ENCODE measurements around the gene SNAPC3.
"Not testable (repeated sequence)": the region's sequence is repeated elsewhere in the genome, so short reads cannot be mapped to it uniquely, and the experiment has no call there.

Gene SNAPC3

DNA sequence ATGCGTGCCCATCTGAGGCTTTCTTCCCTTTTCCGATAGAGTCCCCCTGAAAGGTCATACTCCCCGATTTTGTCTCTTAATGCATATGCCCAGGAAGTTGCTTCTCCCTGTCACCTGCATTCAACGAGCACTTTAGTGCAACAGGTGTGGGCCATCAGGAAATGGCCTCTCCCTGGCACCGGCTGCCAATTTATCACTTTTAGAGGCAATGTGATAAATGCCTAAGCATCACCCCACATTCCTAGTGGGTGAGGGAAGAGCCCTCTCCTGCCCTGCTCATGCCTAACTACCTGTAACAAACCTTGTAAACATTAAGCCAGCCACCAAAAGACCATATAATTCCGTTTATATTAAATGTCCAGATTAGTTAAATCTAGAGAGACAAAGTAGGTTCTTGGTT is 1.1 kb upstream of the SNAPC3 start:
- peaks cover 6 to 20% (median 14%) of the 10 kb centered on the region in 4 experiments for H3K4me1 ChIP-seq (ENCODE audit: control extremely low read depth in 1 of 4, control insufficient read depth in 4 of 4, insufficient read depth in 4 of 4, low read length in 3 of 4)
- peaks cover 3 to 17% (median 16%) of the 10 kb centered on the region in 4 experiments for H3K36me3 ChIP-seq (ENCODE audit: control insufficient read depth in 4 of 4, insufficient read depth in 4 of 4, low read length in 3 of 4)
- H3K4me3 ChIP-seq (ENCODE audit: control insufficient read depth in 1 of 7, extremely low read depth in 1 of 7, insufficient read depth in 4 of 7, low read depth in 2 of 7, low read length in 6 of 7), result no peak overlapping the region
- H3K9me3 ChIP-seq (ENCODE audit: control extremely low read depth in 1 of 5, control insufficient read depth in 4 of 5, insufficient read depth in 2 of 5, low read depth in 1 of 5, low read length in 4 of 5), result no peaks in the 10 kb centered on the region
- no peaks in the 10 kb centered on the region for H3K27me3 ChIP-seq (replicated peaks in 2 of 5; ENCODE audit: control insufficient read depth in 4 of 5, insufficient read depth in 5 of 5, low read length in 4 of 5)
- DNase-seq, result no peak
- 92% methylated on average over 4 of the region's 6 CpGs for WGBS (ENCODE audit: insufficient coverage)
- no peak overlapping the region for H3K27ac ChIP-seq (ENCODE audit: insufficient read depth in 1 of 2, low read depth in 1 of 2, low read length in 2 of 2, poor library complexity in 1 of 2, severe bottlenecking in 2 of 2)
- CTCF ChIA-PET, result interaction anchor here (2.0 kb wide), 1 partner anchor 209 kb away, joined by 10 read pairs; no protein-coding TSS in a partner anchor
- POLR2A ChIA-PET, result no interaction called here

DNA sequence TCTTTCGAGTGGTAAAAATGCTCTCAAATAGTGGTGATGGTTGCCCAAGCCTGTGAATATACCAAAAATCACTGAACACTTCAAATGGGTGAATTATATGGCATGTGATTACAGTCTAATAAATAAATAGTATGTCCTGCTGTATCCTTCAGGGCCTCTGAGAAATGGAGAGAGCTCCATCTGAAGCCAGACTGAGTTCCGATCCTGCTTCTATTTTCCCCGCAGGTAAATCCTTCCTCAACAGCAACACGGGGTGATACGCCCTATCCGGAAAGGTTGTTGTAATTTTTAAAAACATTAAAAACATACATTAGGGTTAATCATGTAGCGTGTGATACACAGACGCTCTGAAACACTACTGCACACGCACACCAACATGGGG is 695 bp upstream of the SNAPC3 start:
- ChIA-PET CTCF (interaction anchor here (0.8 to 2.0 kb wide), 2 partner anchors 144 to 209 kb away, joined by 4 to 10 read pairs; no protein-coding TSS in a partner anchor), POLR2A (no interaction called here)
- Histone ChIP-seq H3K9me3 (ENCODE audit: control extremely low read depth in 1 of 5, control insufficient read depth in 4 of 5, insufficient read depth in 2 of 5, low read depth in 1 of 5, low read length in 4 of 5) (no peaks in the 10 kb centered on the region), H3K27ac (ENCODE audit: insufficient read depth in 1 of 2, low read depth in 1 of 2, low read length in 2 of 2, poor library complexity in 1 of 2, severe bottlenecking in 2 of 2) (peak overlapping the region; percentile 61 to 78), H3K36me3 (ENCODE audit: control insufficient read depth in 4 of 4, insufficient read depth in 4 of 4, low read length in 3 of 4) (peaks cover 3 to 17% (median 16%) of the 10 kb centered on the region in 4 experiments), H3K4me3 (ENCODE audit: control insufficient read depth in 1 of 7, extremely low read depth in 1 of 7, insufficient read depth in 4 of 7, low read depth in 2 of 7, low read length in 6 of 7) (peak overlapping the region; percentile 94 to 99 (median 98)), H3K4me1 (ENCODE audit: control extremely low read depth in 1 of 4, control insufficient read depth in 4 of 4, insufficient read depth in 4 of 4, low read length in 3 of 4) (peaks cover 6 to 20% (median 14%) of the 10 kb centered on the region in 4 experiments), H3K27me3 (replicated peaks in 2 of 5; ENCODE audit: control insufficient read depth in 4 of 5, insufficient read depth in 5 of 5, low read length in 4 of 5) (no peaks in the 10 kb centered on the region)
- WGBS (ENCODE audit: insufficient coverage), result 60% methylated on average over 4 of the region's 9 CpGs
- no peak for DNase-seq

DNA sequence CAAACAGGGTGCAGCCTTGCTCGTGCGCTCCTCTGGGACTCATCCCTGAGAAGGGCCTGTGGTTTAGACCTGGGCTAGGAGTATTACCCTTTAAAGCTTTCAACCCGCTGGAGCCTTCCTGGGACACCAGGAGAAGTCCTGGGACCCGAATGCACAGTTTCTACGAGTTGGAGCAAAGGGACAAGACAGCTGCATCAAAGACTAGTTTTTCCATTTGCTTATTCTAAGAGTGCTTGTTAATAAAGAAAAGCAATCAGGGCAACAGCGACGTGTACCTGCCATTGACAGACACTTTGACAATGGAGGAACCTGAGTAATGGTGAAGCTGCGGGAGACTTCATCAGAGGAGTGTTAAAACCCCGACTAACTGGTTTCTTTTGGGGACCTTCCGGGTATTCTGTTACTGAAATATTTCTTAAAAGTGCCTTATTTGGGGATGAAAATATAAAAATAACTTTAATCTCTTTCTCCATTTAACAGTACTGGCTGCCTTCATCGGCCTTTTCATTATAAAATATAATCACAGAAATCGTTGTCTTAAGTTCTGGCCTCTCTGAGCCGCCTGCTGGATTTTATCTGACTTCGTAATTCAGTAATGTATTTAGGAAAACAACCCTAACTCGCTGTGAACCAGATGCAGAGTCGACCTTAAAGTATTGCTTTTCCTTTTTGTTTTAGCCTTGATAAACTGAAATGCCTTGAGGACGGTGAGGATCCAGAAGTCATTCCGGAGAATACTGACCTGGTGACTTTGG is 732 bp downstream of the SNAPC3 start:
- Histone ChIP-seq H3K27ac (ENCODE audit: insufficient read depth in 1 of 2, low read depth in 1 of 2, low read length in 2 of 2, poor library complexity in 1 of 2, severe bottlenecking in 2 of 2) (peak overlapping the region; percentile 1 to 78), H3K4me1 (ENCODE audit: control extremely low read depth in 1 of 4, control insufficient read depth in 4 of 4, insufficient read depth in 4 of 4, low read length in 3 of 4) (peaks cover 6 to 20% (median 14%) of the 10 kb centered on the region in 4 experiments), H3K9me3 (ENCODE audit: control extremely low read depth in 1 of 5, control insufficient read depth in 4 of 5, insufficient read depth in 2 of 5, low read depth in 1 of 5, low read length in 4 of 5) (no peaks in the 10 kb centered on the region), H3K4me3 (ENCODE audit: control insufficient read depth in 1 of 7, extremely low read depth in 1 of 7, insufficient read depth in 4 of 7, low read depth in 2 of 7, low read length in 6 of 7) (peak overlapping the region; percentile 94 to 99 (median 98)), H3K36me3 (ENCODE audit: control insufficient read depth in 4 of 4, insufficient read depth in 4 of 4, low read length in 3 of 4) (peaks cover 5 to 19% (median 17%) of the 10 kb centered on the region in 4 experiments), H3K27me3 (replicated peaks in 2 of 5; ENCODE audit: control insufficient read depth in 4 of 5, insufficient read depth in 5 of 5, low read length in 4 of 5) (no peaks in the 10 kb centered on the region)
- 0% methylated on average over 11 of the region's 18 CpGs for WGBS (ENCODE audit: insufficient coverage)
- ChIA-PET POLR2A (no interaction called here), CTCF (interaction anchor here (0.6 to 2.0 kb wide), 7 partner anchors 16 to 211 kb away, joined by 3 to 10 read pairs (median 3); partner anchors contain the start of genes CCDC171 and TTC39B)
- peak; percentile 37 to 65 (median 58) for DNase-seq

- POLR2A ChIA-PET, result interaction anchor here (0.6 kb wide), 1 partner anchor 159 kb away, joined by 3 read pairs; no protein-coding TSS in a partner anchor
- no peak overlapping the region for H3K27ac ChIP-seq (ENCODE audit: insufficient read depth in 1 of 2, low read depth in 1 of 2, low read length in 2 of 2, poor library complexity in 1 of 2, severe bottlenecking in 2 of 2)
- CTCF ChIA-PET, result interaction anchor here (0.7 to 1.4 kb wide), 4 partner anchors 9 to 216 kb away, joined by 3 to 4 read pairs (median 3); no protein-coding TSS in a partner anchor
- H3K4me3 ChIP-seq (ENCODE audit: control insufficient read depth in 1 of 7, extremely low read depth in 1 of 7, insufficient read depth in 4 of 7, low read depth in 2 of 7, low read length in 6 of 7), result no peak overlapping the region
- DNase-seq, result no peak
- peaks cover 9 to 29% (median 19%) of the 10 kb centered on the region in 4 experiments for H3K36me3 ChIP-seq (ENCODE audit: control insufficient read depth in 4 of 4, insufficient read depth in 4 of 4, low read length in 3 of 4)
- no peaks in the 10 kb centered on the region for H3K27me3 ChIP-seq (replicated peaks in 2 of 5; ENCODE audit: control insufficient read depth in 4 of 5, insufficient read depth in 5 of 5, low read length in 4 of 5)
- WGBS (ENCODE audit: insufficient coverage), result 95% methylated on average over 7 of the region's 8 CpGs
- no peaks in the 10 kb centered on the region for H3K9me3 ChIP-seq (ENCODE audit: control extremely low read depth in 1 of 5, control insufficient read depth in 4 of 5, insufficient read depth in 2 of 5, low read depth in 1 of 5, low read length in 4 of 5)
- peaks cover 6 to 20% (median 14%) of the 10 kb centered on the region in 4 experiments for H3K4me1 ChIP-seq (ENCODE audit: control extremely low read depth in 1 of 4, control insufficient read depth in 4 of 4, insufficient read depth in 4 of 4, low read length in 3 of 4)
Observed at GRCh38 chr9:15426019-15426418, 3.3 kb downstream of the SNAPC3 start.

DNA sequence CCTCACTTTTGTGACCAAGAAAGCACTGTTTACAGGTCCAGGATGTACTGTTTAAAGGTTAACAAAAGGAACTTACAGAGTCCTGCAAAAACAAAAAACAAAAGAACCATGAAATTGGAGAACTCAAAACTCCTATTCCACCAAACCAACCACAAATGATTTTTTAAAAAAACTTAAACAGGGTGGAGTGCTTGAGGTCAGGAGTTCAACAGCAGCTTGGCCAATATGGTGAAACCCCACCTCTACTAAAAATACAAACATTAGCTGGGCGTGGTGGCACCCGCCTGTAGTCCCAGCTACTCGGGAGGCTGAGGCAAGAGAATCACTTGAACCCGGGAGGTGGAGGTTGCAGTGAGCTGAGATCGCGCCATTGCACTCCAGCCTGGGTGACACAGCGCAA is 5.0 kb downstream of the SNAPC3 start:
- POLR2A ChIA-PET; DNase-seq; H3K27ac ChIP-seq (ENCODE audit: insufficient read depth in 1 of 2, low read depth in 1 of 2, low read length in 2 of 2, poor library complexity in 1 of 2, severe bottlenecking in 2 of 2); CTCF ChIA-PET; H3K4me3 ChIP-seq (ENCODE audit: control insufficient read depth in 1 of 7, extremely low read depth in 1 of 7, insufficient read depth in 4 of 7, low read depth in 2 of 7, low read length in 6 of 7); H3K9me3 ChIP-seq (ENCODE audit: control extremely low read depth in 1 of 5, control insufficient read depth in 4 of 5, insufficient read depth in 2 of 5, low read depth in 1 of 5, low read length in 4 of 5); H3K27me3 ChIP-seq (replicated peaks in 2 of 5; ENCODE audit: control insufficient read depth in 4 of 5, insufficient read depth in 5 of 5, low read length in 4 of 5): not testable (repeated sequence)
- WGBS (ENCODE audit: insufficient coverage), result no CpG with 5 or more reads among the region's 7 CpGs
- peaks cover 12 to 32% (median 20%) of the 10 kb centered on the region in 4 experiments for H3K36me3 ChIP-seq (ENCODE audit: control insufficient read depth in 4 of 4, insufficient read depth in 4 of 4, low read length in 3 of 4)
- H3K4me1 ChIP-seq (ENCODE audit: control extremely low read depth in 1 of 4, control insufficient read depth in 4 of 4, insufficient read depth in 4 of 4, low read length in 3 of 4), result peaks cover 4 to 14% (median 7%) of the 10 kb centered on the region in 4 experiments

- no peaks in the 10 kb centered on the region for H3K4me1 ChIP-seq (ENCODE audit: control extremely low read depth in 1 of 4, control insufficient read depth in 4 of 4, insufficient read depth in 4 of 4, low read length in 3 of 4)
- ChIA-PET POLR2A (no interaction called here), CTCF (interaction anchor here (1.3 to 1.8 kb wide), 3 partner anchors 15 to 219 kb away, joined by 3 to 6 read pairs (median 5); no protein-coding TSS in a partner anchor)
- no peaks in the 10 kb centered on the region for H3K27me3 ChIP-seq (replicated peaks in 2 of 5; ENCODE audit: control insufficient read depth in 4 of 5, insufficient read depth in 5 of 5, low read length in 4 of 5)
- WGBS (ENCODE audit: insufficient coverage), result 50% methylated on average over 1 of the region's 5 CpGs
- DNase-seq, result no peak
- peaks cover 13 to 39% (median 28%) of the 10 kb centered on the region in 4 experiments for H3K36me3 ChIP-seq (ENCODE audit: control insufficient read depth in 4 of 4, insufficient read depth in 4 of 4, low read length in 3 of 4)
- no peak overlapping the region for H3K4me3 ChIP-seq (ENCODE audit: control insufficient read depth in 1 of 7, extremely low read depth in 1 of 7, insufficient read depth in 4 of 7, low read depth in 2 of 7, low read length in 6 of 7)
- no peaks in the 10 kb centered on the region for H3K9me3 ChIP-seq (ENCODE audit: control extremely low read depth in 1 of 5, control insufficient read depth in 4 of 5, insufficient read depth in 2 of 5, low read depth in 1 of 5, low read length in 4 of 5)
- H3K27ac ChIP-seq (ENCODE audit: insufficient read depth in 1 of 2, low read depth in 1 of 2, low read length in 2 of 2, poor library complexity in 1 of 2, severe bottlenecking in 2 of 2), result no peak overlapping the region
Observed at GRCh38 chr9:15430920-15431844, 8.5 kb downstream of the SNAPC3 start.

All from common myeloid progenitor, CD34-positive (primary cell).